ENCODE measurements around the gene IL23R. TPM values are rescaled to one million over a fixed set of nuclear protein-coding genes. Genes with fewer than 3 reads are reported as not detected.

The IL23R gene
- total RNA-seq, 1 experiment from 2014 or later: not detected

- no peak overlapping the region for H2AFZ ChIP-seq (ENCODE audit: low read length)
- Mint-ChIP-seq H3K36me3 (ENCODE audit: insufficient read depth in 1 of 3, low read depth in 3 of 3) (no peaks in the 10 kb centered on the region), H3K4me3 (peak overlapping the region; percentile 65 to 83; a peak in 2 of 5 replicates), H3K27ac (no peak overlapping the region), H3K9me3 (no peaks in the 10 kb centered on the region), H3K27me3 (ENCODE audit: low read depth) (peaks cover 76% of the 10 kb centered on the region), H3K4me1 (peaks cover 7% of the 10 kb centered on the region in 2 experiments; a peak in 3 of 4 replicates)
- H3T11ph ChIP-seq (ENCODE audit: low read length): no peak overlapping the region
- no peak overlapping the region for H3K23ac ChIP-seq (ENCODE audit: insufficient read length, low read depth, low read length)
- no peak overlapping the region for H3K14ac ChIP-seq (ENCODE audit: insufficient read depth, low read length)
- H4K8ac ChIP-seq (replicated peaks; ENCODE audit: insufficient read length, low read depth, low read length): no peak overlapping the region
- H4K5ac ChIP-seq (ENCODE audit: insufficient read length, low read depth, low read length): no peak overlapping the region
- no peak overlapping the region for H3K56ac ChIP-seq (ENCODE audit: insufficient read length, low read depth, low read length)
- no peaks in the 10 kb centered on the region for H3K9me3 ChIP-seq (ENCODE audit: control insufficient read depth, low read depth, low read length)
- H3K9ac ChIP-seq (ENCODE audit: extremely low read depth, insufficient read length, low read length): no peak overlapping the region
- H2BK12ac ChIP-seq (ENCODE audit: insufficient read length, low read depth, low read length): no peak overlapping the region
- H3K4me2 ChIP-seq (ENCODE audit: insufficient read depth, insufficient read length, low read length): no peak overlapping the region
- H2BK120ac ChIP-seq (ENCODE audit: low read depth, low read length, poor library complexity, severe bottlenecking): no peak overlapping the region
- peaks cover 13% of the 10 kb centered on the region for H3K27me3 ChIP-seq (ENCODE audit: insufficient read depth, low read length)
- H2BK5ac ChIP-seq (ENCODE audit: insufficient read length, low read length): no peak overlapping the region
- no peak for DNase-seq
- no peak overlapping the region for H4K91ac ChIP-seq (ENCODE audit: insufficient read length, low read depth, low read length)
- WGBS (ENCODE audit: extremely low coverage, insufficient read length, low lambda C conversion rate): no CpG with 5 or more reads among the region's 7 CpGs
- peaks cover 5% of the 10 kb centered on the region for H3K23me2 ChIP-seq (ENCODE audit: insufficient read length, low read depth, low read length, poor library complexity, severe bottlenecking)
- TF ChIP-seq CTCF (conservative IDR thresholded peaks at IDR 0.05): no peak
- no peak overlapping the region for H2AK5ac ChIP-seq (ENCODE audit: insufficient read length, low read length)
- H3K79me1 ChIP-seq (ENCODE audit: insufficient read depth, low read depth, low read length, poor library complexity, severe bottlenecking): no peaks in the 10 kb centered on the region
- no peak overlapping the region for H2BK20ac ChIP-seq (ENCODE audit: low read depth, low read length, poor library complexity, severe bottlenecking)
- no peak overlapping the region for H3K18ac ChIP-seq (ENCODE audit: insufficient read length, low read depth, low read length)
- no peaks in the 10 kb centered on the region for H4K20me1 ChIP-seq (ENCODE audit: control insufficient read depth, insufficient read depth, insufficient read length)
- no peaks in the 10 kb centered on the region for H3K4me1 ChIP-seq (ENCODE audit: insufficient read depth, low read length)
- H3K4ac ChIP-seq (ENCODE audit: low read depth, low read length): no peak overlapping the region
- H3K79me2 ChIP-seq (ENCODE audit: insufficient read depth, low read length): no peaks in the 10 kb centered on the region
- no peak overlapping the region for H2BK15ac ChIP-seq (ENCODE audit: low read depth, low read length)
- no peak overlapping the region for H3K27ac ChIP-seq (ENCODE audit: insufficient read length, low read depth, low read length)
These were observed 140.3 kb downstream of the IL23R start for GRCh38 chr1:67306547-67306946.

Data from H9 (cell line).